Stimulated activated CD8-positive, alpha-beta memory T cell treated with anti-CD3 and anti-CD28 coated beads, Interleukin-12 subunit alpha, Interleukin-12 subunit beta, amount 100 ng/mL, for 24 hours (primary cell): ENCODE measurements around the gene BCLAF3.

Experiments
- DNase-seq: peaks from one replicate; pipeline ENCODE4 v3.0.0-alpha.2; 2020; ENCODE audit errors: extremely low read depth

The BCLAF3 gene

GRCh38 chrX:19990556-19991349 is at the start of gene BCLAF3:
BCLAF3 (minus strand) TSS chrX:19991061; CDS start chrX:19970264, 20,797 bp downstream.
- DNase-seq: peak; percentile 67

- no peak for DNase-seq
Observed at GRCh38 chrX:20038966-20039365, 48.1 kb upstream of the BCLAF3 start.

DNA sequence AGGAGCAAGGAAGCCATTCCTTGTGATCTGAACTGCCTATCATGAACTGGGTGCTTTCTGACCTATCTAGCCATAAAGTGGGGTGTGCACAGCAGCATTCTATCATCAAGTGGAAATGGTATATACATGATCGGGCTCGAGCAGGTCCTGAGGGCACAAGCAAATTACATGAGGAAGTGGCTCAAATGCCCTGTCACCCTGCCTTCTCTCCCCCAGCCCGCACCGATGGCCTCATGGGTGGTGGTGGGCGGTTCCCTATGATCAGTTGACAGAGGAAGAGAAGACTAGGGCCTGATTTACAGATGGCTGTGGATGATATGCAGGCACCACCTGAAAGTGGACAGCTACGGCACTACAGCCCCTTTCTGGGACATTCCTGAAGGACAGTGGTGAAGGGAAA is 46.3 kb upstream of the BCLAF3 start:
- DNase-seq: no peak

DNA sequence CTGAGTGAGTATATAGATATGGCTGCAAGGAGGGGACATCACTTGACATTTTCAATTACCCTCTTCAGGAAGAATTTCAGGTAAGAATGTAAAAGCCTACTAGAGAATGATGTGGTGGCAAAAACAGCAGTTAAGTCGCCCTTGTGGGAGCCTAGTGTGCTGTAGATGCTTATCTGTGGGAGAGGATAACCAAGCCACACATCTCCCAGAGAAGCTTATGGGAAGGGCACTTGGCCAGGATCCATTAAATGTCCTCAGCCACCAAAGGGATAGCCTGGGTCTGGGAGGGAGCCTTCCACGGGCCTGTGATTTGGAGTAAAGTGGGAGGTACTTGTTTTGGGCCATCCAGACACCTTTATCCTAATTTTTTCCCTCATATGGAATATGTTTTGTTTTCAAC is 41.3 kb upstream of the BCLAF3 start:
- no peak for DNase-seq

- no peak for DNase-seq
Observed at GRCh38 chrX:20029728-20030127, 38.9 kb upstream of the BCLAF3 start.

GRCh38 chrX:20028588-20028987 is 37.7 kb upstream of the BCLAF3 start:
- DNase-seq: no peak

DNA sequence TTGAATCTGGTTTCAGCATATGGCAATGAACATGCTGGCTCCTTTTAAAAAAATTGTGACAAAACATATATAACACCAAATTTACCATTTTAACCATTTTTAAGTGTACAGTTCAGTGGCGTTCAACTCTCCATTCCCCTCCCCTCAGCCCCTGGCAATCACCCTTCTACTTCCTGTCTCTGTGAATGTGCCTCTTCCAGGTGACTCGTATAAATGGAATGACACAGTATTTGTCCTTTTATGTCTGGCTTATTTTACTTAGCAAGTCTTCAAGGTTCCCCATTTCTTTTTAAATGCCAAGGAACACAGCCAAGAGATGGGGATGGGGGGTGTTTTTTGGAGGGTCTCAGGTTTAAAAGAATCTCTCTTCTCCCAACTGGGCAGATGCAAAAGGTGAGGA is 35.4 kb upstream of the BCLAF3 start:
- DNase-seq: no peak

DNA sequence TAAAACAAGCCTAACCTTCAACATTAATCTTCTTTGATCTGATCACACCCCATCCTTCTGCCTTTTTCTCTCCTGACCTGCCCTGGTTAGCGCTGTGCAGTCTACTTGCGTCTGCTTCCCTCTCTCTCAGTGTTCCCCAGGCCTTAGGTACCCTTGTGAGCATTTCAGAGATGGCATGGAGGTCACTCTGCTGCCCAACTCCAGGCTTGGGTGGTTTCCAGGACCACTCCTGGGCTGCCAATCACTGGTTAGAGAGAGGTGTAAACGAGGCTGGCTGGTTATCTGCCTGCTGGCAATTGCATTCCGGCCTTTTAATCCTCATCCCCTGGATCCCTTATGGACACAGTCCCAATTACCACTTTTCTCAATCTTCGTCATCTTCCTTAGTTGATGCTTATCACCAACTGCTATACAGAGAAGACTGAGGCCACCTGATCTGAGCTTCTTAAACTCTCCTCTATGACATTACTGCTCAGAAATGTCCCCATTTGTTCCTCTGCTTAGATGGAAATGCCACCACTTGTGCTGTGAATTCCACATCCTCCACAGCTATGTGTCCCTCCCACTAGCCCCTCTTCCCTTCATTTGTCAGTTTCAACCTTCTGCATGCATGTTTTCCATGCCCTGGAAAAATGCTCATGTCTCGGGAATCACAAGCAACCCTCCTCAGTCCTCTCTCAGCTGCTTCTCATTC is 29.0 kb upstream of the BCLAF3 start:
- DNase-seq: no peak

GRCh38 chrX:20016616-20016945 is 25.7 kb upstream of the BCLAF3 start:
- no peak for DNase-seq

DNA sequence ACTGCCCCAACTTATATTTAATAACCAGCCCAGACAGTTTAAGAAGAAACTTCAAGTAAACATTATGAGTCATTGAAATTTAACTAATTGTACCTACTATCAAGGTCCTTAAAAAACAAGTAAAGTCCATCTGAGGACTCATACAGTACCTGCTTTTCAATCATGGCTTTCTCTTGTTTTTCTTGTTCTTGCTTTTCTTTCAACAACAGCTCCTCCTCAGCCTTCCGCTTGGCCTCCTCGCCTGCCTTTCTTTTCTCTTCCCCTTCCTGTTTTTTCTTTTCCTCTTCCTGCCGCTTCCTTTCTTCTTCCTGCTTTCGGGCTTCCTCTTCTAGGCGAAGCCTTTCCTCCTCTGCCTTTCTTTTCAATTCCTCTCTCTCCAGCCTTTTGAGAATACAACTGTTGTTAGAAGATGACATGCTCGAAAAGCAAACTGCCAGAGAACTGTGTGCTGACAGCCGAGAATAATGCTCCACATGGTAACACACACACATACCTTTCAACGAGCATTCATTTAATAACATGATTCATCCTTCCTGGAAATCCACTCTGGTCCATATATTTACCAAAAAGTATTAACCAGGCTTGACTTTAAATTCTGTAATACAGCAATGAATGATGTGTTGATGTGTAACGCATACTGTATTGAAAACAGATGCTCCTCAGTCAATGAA is 25.2 kb upstream of the BCLAF3 start:
- no peak for DNase-seq

DNA sequence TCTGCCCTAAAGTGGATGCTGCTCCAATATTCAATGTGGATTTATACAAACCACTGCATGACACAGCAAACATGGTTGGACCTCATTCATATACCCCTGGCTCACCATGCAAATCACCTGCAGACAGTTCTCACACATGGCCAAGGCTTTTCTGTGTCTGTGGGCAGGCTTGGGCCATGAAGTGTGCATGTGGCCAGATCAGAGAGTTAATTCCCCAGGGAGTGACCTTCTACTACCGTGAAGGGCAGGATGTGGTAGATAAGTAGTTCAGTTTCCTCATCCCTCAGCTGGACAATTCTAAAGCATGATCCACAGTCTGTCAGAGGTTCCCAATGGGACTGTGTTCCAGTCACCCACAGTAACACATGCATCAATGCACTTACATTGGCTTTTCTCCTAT is 24.6 kb upstream of the BCLAF3 start:
- DNase-seq: no peak

DNA sequence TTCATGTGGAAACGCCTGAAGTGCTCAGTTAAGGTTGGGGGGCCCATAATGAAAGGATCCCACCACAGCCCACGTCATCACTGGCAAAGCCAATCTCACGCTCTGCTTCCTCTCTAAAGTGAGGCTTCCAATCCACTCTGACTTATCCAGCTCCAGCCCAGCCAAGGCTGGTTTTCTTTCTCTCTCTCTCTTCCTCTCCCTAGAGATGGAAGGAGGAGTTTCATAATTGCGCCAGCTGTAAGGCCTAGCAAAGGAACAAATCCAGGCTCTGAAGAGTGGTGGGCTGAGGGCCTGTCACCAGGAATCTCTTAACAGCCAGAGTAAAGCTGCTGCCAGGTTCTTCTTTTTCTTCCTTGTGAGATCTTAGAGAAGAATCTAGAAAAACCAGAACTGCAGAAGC is 20.7 kb upstream of the BCLAF3 start:
- no peak for DNase-seq

- DNase-seq: no peak
Observed at GRCh38 chrX:20007962-20008622, 17.2 kb upstream of the BCLAF3 start.

- no peak for DNase-seq
Observed at GRCh38 chrX:20005883-20006282, 15.0 kb upstream of the BCLAF3 start.

GRCh38 chrX:20001588-20001987 is 10.7 kb upstream of the BCLAF3 start:
- DNase-seq: no peak

- no peak for DNase-seq
Observed at GRCh38 chrX:19991350-19991718, 473 bp upstream of the BCLAF3 start.

GRCh38 chrX:19990151-19990555 is 708 bp downstream of the BCLAF3 start:
- no peak for DNase-seq

DNA sequence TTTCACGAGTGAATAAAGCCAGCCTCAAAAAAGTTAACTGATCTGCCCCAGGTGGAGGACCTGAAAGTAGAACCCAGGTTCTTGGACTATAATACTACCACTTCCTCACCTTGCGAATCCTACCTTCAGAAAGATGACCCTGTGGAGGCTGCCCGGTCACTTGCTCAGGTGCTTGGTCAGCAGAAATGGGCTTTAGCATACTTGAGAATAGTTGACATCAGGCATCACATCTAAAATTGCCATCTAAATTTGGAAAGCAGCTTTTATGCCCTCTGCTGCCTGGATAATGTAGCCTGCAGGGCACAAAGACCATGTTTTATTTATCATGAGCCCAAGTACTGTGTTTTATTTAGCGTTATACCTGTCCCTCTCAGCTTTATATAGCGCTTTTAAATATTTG is 3.0 kb downstream of the BCLAF3 start:
- DNase-seq: no peak

GRCh38 chrX:19986531-19986930 is 4.3 kb downstream of the BCLAF3 start:
- DNase-seq: no peak

- no peak for DNase-seq
Observed at GRCh38 chrX:19981947-19982346, 8.9 kb downstream of the BCLAF3 start.

- DNase-seq: no peak
Observed at GRCh38 chrX:19975845-19976244, 15.0 kb downstream of the BCLAF3 start.

DNA sequence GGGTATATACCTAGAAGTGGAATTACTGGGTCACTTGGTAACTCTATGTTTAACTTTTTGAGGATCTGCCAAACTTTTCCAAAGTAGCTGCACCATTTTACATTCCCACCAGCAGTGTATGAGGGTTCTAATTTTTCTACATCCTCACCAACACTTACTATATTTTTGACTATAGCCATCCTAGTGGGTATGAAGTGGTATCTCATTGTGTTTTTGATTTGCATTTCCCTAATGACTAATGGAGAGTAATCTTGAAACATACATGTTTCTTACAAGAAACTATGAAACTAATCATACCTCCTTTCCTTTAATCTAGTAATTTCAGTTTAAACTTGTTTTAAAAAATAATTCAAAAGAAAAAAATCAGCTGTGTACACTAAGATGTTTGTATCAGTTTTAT is 17.9 kb downstream of the BCLAF3 start:
- DNase-seq: no peak

- no peak for DNase-seq
Observed at GRCh38 chrX:19968276-19968675, 22.6 kb downstream of the BCLAF3 start.
